Measurements from ENCODE around the gene PIK3CD. TPM values are rescaled to one million over a fixed set of nuclear protein-coding genes. Genes with fewer than 3 reads are reported as not detected.

PIK3CD gene
- total and polyA plus RNA-seq, 2 of the 8 experiments (the other 6 are each of a cell fraction or from before 2014, with no cell fraction given): 20.6 to 24.1 TPM

DNA sequence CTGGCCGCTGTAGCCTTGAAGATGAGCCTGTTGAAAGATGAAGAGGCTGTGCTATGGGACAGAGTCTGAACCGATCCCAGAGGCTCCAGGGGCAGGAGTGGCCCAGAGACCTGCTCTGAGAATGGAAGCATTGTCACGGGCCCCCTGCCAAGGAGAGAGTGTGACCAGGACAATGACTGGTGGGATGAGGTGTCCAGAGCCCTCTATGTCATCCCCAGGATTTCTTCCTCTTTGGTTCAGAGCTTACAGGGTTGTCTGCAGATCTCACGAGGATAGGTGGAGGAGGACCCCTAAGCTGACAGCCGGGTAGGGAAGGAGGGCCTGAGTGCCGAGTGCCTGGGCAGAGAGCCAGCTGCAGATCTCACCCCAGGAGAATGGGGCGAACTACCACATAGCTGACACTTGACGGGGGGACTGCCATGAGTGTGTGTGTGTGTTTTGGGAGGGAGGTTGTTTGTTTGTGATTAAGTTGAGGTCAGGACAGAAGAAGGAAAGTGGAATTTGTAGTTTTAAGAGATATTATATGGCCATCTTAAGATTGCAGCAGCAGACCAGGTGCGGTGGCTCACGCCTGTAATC lies 25.4 kb downstream of the PIK3CD start (continued):
- no peak for TF ChIP-seq RNF2 (IDR thresholded peaks at IDR 0.05; ENCODE audit: borderline replicate concordance, low read depth, low read length, missing control alignments, poor library complexity, severe bottlenecking)

Data from H1 (cell line).